T-helper 1 cell (primary cell): ENCODE measurements around the gene NXPH2.

Experiments used
- DNase-seq, 5 donors: peaks; one replicate each; pipeline ENCODE4 v3.0.0-alpha.2; 2012 to 2020

Gene NXPH2

GRCh38 chr2:138632066-138632620 is 148.0 kb downstream of the NXPH2 start:
- DNase-seq, result no peak

- DNase-seq, result no peak
These were observed 150.0 kb downstream of the NXPH2 start for GRCh38 chr2:138630164-138630563.

GRCh38 chr2:138626148-138626547 is 154.0 kb downstream of the NXPH2 start:
- no peak for DNase-seq

GRCh38 chr2:138622613-138623012 is 157.6 kb downstream of the NXPH2 start:
- DNase-seq, result no peak

- no peak for DNase-seq
These were observed 159.1 kb downstream of the NXPH2 start for GRCh38 chr2:138621139-138621538.

- no peak for DNase-seq
These were observed 159.8 kb downstream of the NXPH2 start for GRCh38 chr2:138620431-138620830.
